ENCODE results near the gene PSENEN.

GRCh38 chr19:35715355-35715809, 30.1 kb upstream of the PSENEN start:
- TF ChIP-seq POLR2A (IDR thresholded peaks at IDR 0.05) (no peak), CTCF (IDR thresholded peaks at IDR 0.05) (no peak), POLR2AphosphoS5 (IDR thresholded peaks at IDR 0.05) (no peak)
